Naive thymus-derived CD8-positive, alpha-beta T cell (primary cell): ENCODE data around the gene FMO1. TPM values are rescaled to one million over a fixed set of nuclear protein-coding genes. Genes with fewer than 3 reads are reported as not detected.

Source experiments
- ATAC-seq, 2 donors: fragments of 150-1000 bp; cut with Tn5 transposase in 1 of 2; sonication (Bioruptor Pico), chemical (Tn5 transposase) in 1 of 2; 1 replicate in 1 of 2; 2 replicates in 1 of 2; pipeline ENCODE4 v1.10.0; 2021; ENCODE audit warnings: mild to moderate bottlenecking in 2 of 2, moderate library complexity in 2 of 2
- POLR2A ChIA-PET: fragments of 350-600 bp; sonication (Branson Sonifier 250); formaldehyde crosslinking; loops from one replicate; lab custom pipeline; 2021; ENCODE audit warnings: antibody characterized with exemption; lab: Charles Lee
- DNase-seq, 10 donors: peaks; one replicate each; pipeline versions ENCODE4 v3.0.0 to v3.0.0-alpha.2; 2020 to 2022
- H3K27ac Mint-ChIP-seq, 10 donors: one replicate each; pipeline ENCODE4 v1.8.0; 2020 to 2022; ENCODE audit warnings: mild to moderate bottlenecking in 10 of 10, mixed read lengths in 10 of 10, moderate library complexity in 4 of 10, inconsistent platforms in 1 of 10
- H3K27me3 Mint-ChIP-seq, 5 donors: one replicate each; pipeline ENCODE4 v1.8.0; 2021 to 2022; ENCODE audit warnings: mixed read lengths in 5 of 5
- H3K36me3 Mint-ChIP-seq, 3 donors: one replicate each; pipeline ENCODE4 v1.8.0; 2020 to 2022; ENCODE audit warnings: mixed read lengths in 3 of 3, mild to moderate bottlenecking in 2 of 3, inconsistent platforms in 1 of 3
- H3K4me1 Mint-ChIP-seq, 4 donors: one replicate each; pipeline ENCODE4 v1.8.0; 2021 to 2022; ENCODE audit warnings: mixed read lengths in 4 of 4
- H3K4me3 Mint-ChIP-seq, 10 donors: one replicate each; pipeline ENCODE4 v1.8.0; 2020 to 2022; ENCODE audit warnings: mild to moderate bottlenecking in 10 of 10, mixed read lengths in 10 of 10, moderate library complexity in 6 of 10, inconsistent platforms in 1 of 10
- H3K9me3 Mint-ChIP-seq, 9 donors: one replicate each; pipeline ENCODE4 v1.8.0; 2020 to 2022; ENCODE audit warnings: mixed read lengths in 9 of 9, mild to moderate bottlenecking in 3 of 9, inconsistent platforms in 1 of 9, moderate library complexity in 1 of 9
- polyA plus RNA-seq, 3 donors: library from polyadenylated mRNA; unstranded; fragments of 300-500 nt; fragmentation: Illumina TruSeq; gene quantifications; one replicate each; pipeline ENCODE4 v1.2.3, GENCODE V29; 2021
- total RNA-seq, 8 experiments: library from RNA in 2 of 8; stranded (reverse) in 2 of 8; gene quantifications; one replicate each; pipeline ENCODE4 v1.2.3 and lab custom pipeline; 2021 to 2026

Gene FMO1
- total and polyA plus RNA-seq, 5 experiments from 2014 or later, result not detected

- H3K36me3 Mint-ChIP-seq, result no peaks in the 10 kb centered on the region
- POLR2A ChIA-PET, result no interaction called here
- peaks cover 2 to 12% (median 9%) of the 10 kb centered on the region in 4 donors for H3K4me1 Mint-ChIP-seq
- no peak overlapping the region for H3K27ac Mint-ChIP-seq
- DNase-seq (no peak), ATAC-seq (no peak)
- no peak overlapping the region for H3K4me3 Mint-ChIP-seq
- no peaks in the 10 kb centered on the region for H3K9me3 Mint-ChIP-seq
- peaks cover 17 to 49% (median 32%) of the 10 kb centered on the region in 5 donors for H3K27me3 Mint-ChIP-seq
Measured at GRCh38 chr1:171247501-171247900, 793 bp upstream of the FMO1 start.

DNA sequence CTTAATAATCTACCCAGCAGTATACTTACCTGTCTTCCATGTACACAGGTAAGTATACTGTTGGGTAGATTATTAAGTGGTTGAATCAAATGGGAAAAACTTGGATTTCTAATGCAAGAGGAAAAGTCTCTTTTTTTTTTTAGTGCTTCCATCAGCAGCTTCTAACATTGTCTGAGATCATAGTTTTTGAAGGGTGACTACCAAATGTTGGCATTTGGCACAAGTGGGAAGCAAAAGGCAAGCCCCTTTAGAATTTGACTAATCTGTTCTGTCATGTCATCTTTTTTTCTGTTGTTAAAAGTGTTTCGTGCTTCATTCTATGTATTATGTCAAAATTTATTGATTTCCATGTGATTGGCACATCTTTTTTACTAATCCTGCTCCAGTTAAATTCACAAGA lies 547 bp downstream of the FMO1 start:
- Mint-ChIP-seq H3K36me3 (peaks cover 0 to 5% (median 0%) of the 10 kb centered on the region in 3 donors), H3K27ac (no peak overlapping the region), H3K4me3 (no peak overlapping the region), H3K4me1 (peaks cover 3 to 18% (median 11%) of the 10 kb centered on the region in 4 donors), H3K9me3 (no peaks in the 10 kb centered on the region), H3K27me3 (peaks cover 22 to 53% (median 41%) of the 10 kb centered on the region in 5 donors)
- DNase-seq, result no peak
- ATAC-seq, result no peak
- POLR2A ChIA-PET, result no interaction called here

DNA sequence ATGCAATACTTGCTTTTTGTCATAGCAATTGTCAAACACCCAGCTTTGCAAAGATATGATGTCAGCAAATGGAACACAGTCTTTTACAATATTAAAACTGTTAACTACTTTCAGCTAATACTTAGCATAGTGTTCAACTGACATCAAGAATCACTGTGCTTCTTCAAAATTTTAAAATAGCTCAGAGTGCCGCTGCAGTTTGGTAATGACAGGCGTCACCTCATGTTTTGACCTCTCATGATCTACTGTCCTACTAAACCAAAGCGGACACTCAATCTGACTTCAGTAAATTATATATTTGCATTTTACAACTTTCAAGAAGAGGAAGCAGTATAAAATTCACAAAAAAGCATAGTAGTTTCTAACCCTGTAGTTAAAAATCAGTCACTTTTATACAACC lies 2.0 kb downstream of the FMO1 start:
- POLR2A ChIA-PET, result no interaction called here
- Mint-ChIP-seq H3K9me3 (no peaks in the 10 kb centered on the region), H3K27ac (no peak overlapping the region), H3K27me3 (peaks cover 26 to 60% (median 48%) of the 10 kb centered on the region in 5 donors), H3K4me3 (peak overlapping the region in 1 of 10 donors; percentile 19), H3K4me1 (peaks cover 3 to 18% (median 11%) of the 10 kb centered on the region in 4 donors), H3K36me3 (peaks cover 0 to 5% (median 0%) of the 10 kb centered on the region in 3 donors)
- ATAC-seq (no peak), DNase-seq (no peak)

DNA sequence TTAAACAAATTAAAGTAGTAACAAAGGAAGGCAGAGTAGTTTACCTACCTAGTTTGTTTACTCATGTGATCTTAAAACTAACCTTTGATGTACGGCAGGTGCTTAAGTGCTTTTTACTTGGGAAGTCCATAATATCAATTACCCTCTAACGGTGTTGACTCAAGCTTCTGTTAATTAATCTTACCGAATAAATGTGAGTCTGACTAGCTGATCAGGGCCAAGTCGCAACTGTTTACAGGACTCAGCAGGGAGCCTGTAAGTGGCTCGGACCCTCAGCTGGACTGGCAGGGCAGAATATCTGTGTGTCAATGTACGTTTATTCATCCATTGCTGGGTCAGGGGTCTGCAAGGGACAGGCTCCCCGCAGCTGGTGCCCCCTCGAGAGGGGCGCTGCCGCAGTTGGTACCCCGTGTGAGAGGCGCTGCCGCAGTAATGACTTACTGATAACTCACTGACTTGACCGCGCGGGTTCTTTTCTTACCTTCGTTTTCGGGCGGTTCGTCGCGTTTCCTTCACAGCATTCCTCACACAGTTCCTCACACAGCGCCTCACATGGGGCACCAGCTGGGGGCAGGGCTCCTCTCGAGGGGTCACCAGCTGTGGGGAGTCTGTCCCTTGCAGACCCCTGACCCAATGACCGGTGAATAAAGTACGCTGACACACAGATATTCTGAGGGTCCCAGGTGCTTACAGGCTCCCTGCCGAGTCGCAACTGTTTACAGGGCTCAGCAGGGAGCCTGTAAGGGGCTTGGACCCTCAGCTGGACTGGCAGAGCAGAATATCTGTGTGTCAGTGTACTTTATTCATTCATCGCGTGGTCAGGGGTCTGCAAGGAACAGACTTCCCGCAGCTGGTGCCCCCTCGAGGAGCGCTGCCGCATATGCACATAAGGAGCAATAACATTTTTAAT lies 3.0 kb downstream of the FMO1 start:
- POLR2A ChIA-PET, result no interaction called here
- Mint-ChIP-seq H3K4me3 (peak overlapping the region; percentile 74 to 89 (median 84)), H3K27ac (peak overlapping the region in 4 of 10 donors; percentile 4 to 83 (median 54)), H3K36me3 (peaks cover 0 to 5% (median 0%) of the 10 kb centered on the region in 3 donors), H3K9me3 (no peaks in the 10 kb centered on the region), H3K4me1 (peaks cover 3 to 18% (median 11%) of the 10 kb centered on the region in 4 donors), H3K27me3 (peaks cover 28 to 68% (median 52%) of the 10 kb centered on the region in 5 donors)
- ATAC-seq (peak; percentile 50 to 59), DNase-seq (peak in 3 of 10 donors; percentile 10 to 25 (median 10))

DNA sequence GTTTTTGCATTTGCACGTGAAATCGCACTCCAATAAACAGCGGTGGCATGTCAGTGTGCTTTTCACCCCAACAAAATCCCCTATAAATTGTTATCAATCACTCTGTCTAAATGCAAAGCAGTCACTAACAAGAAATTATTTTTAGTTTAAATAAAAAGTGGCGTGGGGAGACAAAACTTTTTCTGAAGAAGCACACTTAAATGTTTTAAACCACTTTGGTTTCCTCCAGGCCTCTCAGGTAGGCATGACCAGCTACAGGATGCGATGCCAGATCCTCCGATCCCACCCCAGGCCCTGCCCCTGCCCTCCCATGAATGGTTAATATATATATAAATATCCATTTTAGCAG lies 3.6 kb downstream of the FMO1 start:
- ATAC-seq, result no peak
- Mint-ChIP-seq H3K4me3 (peak overlapping the region; percentile 74 to 89 (median 84)), H3K27ac (no peak overlapping the region), H3K4me1 (peaks cover 3 to 18% (median 11%) of the 10 kb centered on the region in 4 donors), H3K9me3 (no peaks in the 10 kb centered on the region), H3K27me3 (peaks cover 28 to 65% (median 53%) of the 10 kb centered on the region in 5 donors), H3K36me3 (peaks cover 0 to 5% (median 0%) of the 10 kb centered on the region in 3 donors)
- DNase-seq, result no peak
- POLR2A ChIA-PET, result no interaction called here

GRCh38 chr1:171252482-171252881 lies 4.2 kb downstream of the FMO1 start:
- POLR2A ChIA-PET, result no interaction called here
- H3K9me3 Mint-ChIP-seq, result no peaks in the 10 kb centered on the region
- ATAC-seq (peak in 1 of 2 donors; percentile 45), DNase-seq (no peak)
- peak overlapping the region in 2 of 10 donors; percentile 67 to 78 for H3K27ac Mint-ChIP-seq
- peaks cover 28 to 59% (median 48%) of the 10 kb centered on the region in 5 donors for H3K27me3 Mint-ChIP-seq
- peaks cover 3 to 18% (median 11%) of the 10 kb centered on the region in 4 donors for H3K4me1 Mint-ChIP-seq
- peaks cover 0 to 5% (median 0%) of the 10 kb centered on the region in 3 donors for H3K36me3 Mint-ChIP-seq
- H3K4me3 Mint-ChIP-seq, result peak overlapping the region; percentile 2 to 83 (median 56)

DNA sequence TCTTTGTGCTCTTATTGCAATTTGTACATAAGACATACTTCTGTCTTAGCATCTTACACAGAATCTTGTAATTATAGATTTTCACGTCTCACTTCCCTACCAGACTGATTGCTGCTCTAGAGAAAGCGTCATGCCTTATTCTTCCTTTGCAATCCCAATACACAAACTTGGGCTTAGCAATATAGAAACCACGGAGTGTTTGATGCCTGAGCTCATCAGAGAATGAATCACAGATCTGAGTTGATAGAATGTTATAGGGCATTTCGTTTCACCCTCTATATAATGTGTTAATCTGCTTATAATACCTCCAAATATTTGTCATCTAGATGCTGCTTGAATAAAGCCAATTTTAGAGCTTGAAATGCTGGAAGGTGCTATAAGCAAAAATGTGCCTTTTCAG lies 6.6 kb downstream of the FMO1 start:
- DNase-seq, result no peak
- no peak overlapping the region for H3K27ac Mint-ChIP-seq
- H3K27me3 Mint-ChIP-seq, result peaks cover 24 to 48% (median 34%) of the 10 kb centered on the region in 5 donors
- H3K4me1 Mint-ChIP-seq, result peaks cover 3 to 18% (median 11%) of the 10 kb centered on the region in 4 donors
- no peak overlapping the region for H3K4me3 Mint-ChIP-seq
- H3K9me3 Mint-ChIP-seq, result no peaks in the 10 kb centered on the region
- peaks cover 0 to 5% (median 0%) of the 10 kb centered on the region in 3 donors for H3K36me3 Mint-ChIP-seq
- ATAC-seq, result no peak
- POLR2A ChIA-PET, result no interaction called here

GRCh38 chr1:171256940-171257606 lies 8.8 kb downstream of the FMO1 start:
- POLR2A ChIA-PET, result no interaction called here
- DNase-seq, result no peak
- Mint-ChIP-seq H3K4me1 (peaks cover 3 to 10% (median 6%) of the 10 kb centered on the region in 4 donors), H3K4me3 (no peak overlapping the region), H3K9me3 (no peaks in the 10 kb centered on the region), H3K27ac (no peak overlapping the region), H3K27me3 (peaks cover 17 to 37% (median 22%) of the 10 kb centered on the region in 5 donors), H3K36me3 (peaks cover 0 to 5% (median 0%) of the 10 kb centered on the region in 3 donors)
- no peak for ATAC-seq

- Mint-ChIP-seq H3K27me3 (peaks cover 13 to 33% (median 18%) of the 10 kb centered on the region in 5 donors), H3K4me1 (peaks cover 0 to 5% (median 1%) of the 10 kb centered on the region in 4 donors), H3K36me3 (peaks cover 0 to 5% (median 0%) of the 10 kb centered on the region in 3 donors), H3K9me3 (no peaks in the 10 kb centered on the region), H3K4me3 (no peak overlapping the region), H3K27ac (no peak overlapping the region)
- no peak for ATAC-seq
- no peak for DNase-seq
- POLR2A ChIA-PET, result no interaction called here
Measured at GRCh38 chr1:171257607-171258076, 9.3 kb downstream of the FMO1 start.

GRCh38 chr1:171258429-171258828 lies 10.1 kb downstream of the FMO1 start:
- Mint-ChIP-seq H3K27ac (no peak overlapping the region), H3K4me1 (no peaks in the 10 kb centered on the region), H3K4me3 (no peak overlapping the region), H3K36me3 (no peaks in the 10 kb centered on the region), H3K9me3 (no peaks in the 10 kb centered on the region), H3K27me3 (peaks cover 8 to 26% (median 14%) of the 10 kb centered on the region in 5 donors)
- DNase-seq, result no peak
- POLR2A ChIA-PET, result no interaction called here
- ATAC-seq, result no peak

DNA sequence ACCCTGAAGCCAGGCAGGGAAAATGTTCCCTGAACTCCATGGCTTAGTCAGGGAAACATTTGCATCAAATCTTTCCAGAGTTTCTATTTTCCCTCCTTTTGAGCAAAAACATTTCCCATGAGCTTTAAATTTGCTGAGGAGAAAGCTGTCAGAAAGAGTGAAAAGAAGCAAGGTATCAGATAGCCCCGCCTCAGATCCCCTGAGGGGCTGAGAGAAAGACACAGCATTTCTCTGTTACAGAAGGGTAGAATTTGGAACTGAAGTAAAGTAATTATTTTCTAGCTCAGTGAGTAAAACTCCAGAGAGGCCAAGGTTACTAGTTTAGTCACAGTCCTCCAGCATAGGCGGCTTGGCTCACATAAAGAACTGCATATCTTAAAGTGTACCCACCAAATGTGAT lies 10.6 kb downstream of the FMO1 start:
- Mint-ChIP-seq H3K36me3 (no peaks in the 10 kb centered on the region), H3K27me3 (peaks cover 8 to 24% (median 17%) of the 10 kb centered on the region in 5 donors), H3K9me3 (no peaks in the 10 kb centered on the region), H3K4me3 (no peak overlapping the region), H3K4me1 (no peaks in the 10 kb centered on the region), H3K27ac (no peak overlapping the region)
- ATAC-seq (no peak), DNase-seq (no peak)
- POLR2A ChIA-PET, result no interaction called here

DNA sequence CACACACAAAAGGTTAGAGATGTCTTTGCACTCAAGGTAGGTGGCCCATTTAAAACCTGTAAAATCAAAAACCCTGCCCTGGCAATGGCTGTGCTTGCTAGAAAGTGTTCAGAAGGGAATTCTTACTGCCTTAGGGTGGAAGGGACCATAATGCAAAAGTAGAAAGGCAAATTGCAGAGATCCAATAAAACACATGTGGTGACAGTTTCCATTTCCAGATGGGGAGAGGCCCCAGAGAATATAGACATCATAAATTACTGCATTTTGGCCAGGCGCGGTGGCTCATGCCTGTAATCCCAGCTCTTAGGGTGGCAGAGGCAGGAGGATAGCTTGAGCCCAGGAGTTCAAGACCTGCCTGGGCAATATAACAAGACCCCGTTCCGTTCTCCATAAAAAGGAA lies 13.0 kb downstream of the FMO1 start:
- H3K27ac Mint-ChIP-seq, result no peak overlapping the region
- POLR2A ChIA-PET, result no interaction called here
- H3K4me1 Mint-ChIP-seq, result no peaks in the 10 kb centered on the region
- no peak for DNase-seq
- no peaks in the 10 kb centered on the region for H3K36me3 Mint-ChIP-seq
- H3K4me3 Mint-ChIP-seq, result no peak overlapping the region
- H3K9me3 Mint-ChIP-seq, result no peaks in the 10 kb centered on the region
- ATAC-seq, result no peak
- peaks cover 0 to 7% (median 2%) of the 10 kb centered on the region in 5 donors for H3K27me3 Mint-ChIP-seq

DNA sequence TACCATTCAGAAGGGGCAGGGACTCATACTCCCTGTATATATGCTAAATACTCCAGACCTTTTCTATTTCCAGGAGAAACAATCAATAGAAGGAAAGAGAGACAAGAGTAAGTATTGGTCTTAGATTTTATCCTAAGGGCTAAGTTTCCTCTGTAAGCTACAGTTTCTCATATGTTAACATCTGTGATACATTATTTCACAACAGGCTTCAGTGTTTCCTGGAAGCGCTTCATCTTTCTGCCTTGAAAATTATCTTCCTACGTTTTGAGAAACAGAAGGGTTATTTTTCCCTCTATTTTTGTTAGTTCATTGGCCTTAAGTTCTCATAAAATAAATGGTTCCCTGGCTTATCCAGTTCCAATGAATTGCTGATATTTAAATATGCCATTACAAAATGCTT lies 15.6 kb downstream of the FMO1 start:
- Mint-ChIP-seq H3K4me3 (no peak overlapping the region), H3K36me3 (no peaks in the 10 kb centered on the region), H3K4me1 (no peaks in the 10 kb centered on the region), H3K27ac (no peak overlapping the region), H3K27me3 (peaks cover 4 to 17% (median 5%) of the 10 kb centered on the region in 5 donors), H3K9me3 (no peaks in the 10 kb centered on the region)
- POLR2A ChIA-PET, result no interaction called here
- no peak for ATAC-seq
- no peak for DNase-seq
